Activated CD8-positive, alpha-beta memory T cell treated with anti-CD3 and anti-CD28 coated beads, Interleukin-2, amount 50 U/mL, for 24 hours (primary cell): ENCODE data around the gene CALML3.
"Not testable (repeated sequence)": the region's sequence is repeated elsewhere in the genome, so short reads cannot be mapped to it uniquely, and the experiment has no call there.

Experiments used
- DNase-seq: peaks from one replicate; pipeline ENCODE4 v3.0.0-alpha.2; 2020; ENCODE audit errors: extremely low read depth

CALML3 gene

GRCh38 chr10:5553400-5554170 lies 28.8 kb downstream of the CALML3 start:
- no peak for DNase-seq

GRCh38 chr10:5555021-5555510 lies 30.3 kb downstream of the CALML3 start:
- no peak for DNase-seq

GRCh38 chr10:5555881-5556280 lies 31.1 kb downstream of the CALML3 start:
- DNase-seq = no peak

- no peak for DNase-seq
These were observed 31.8 kb downstream of the CALML3 start for GRCh38 chr10:5556576-5556975.

GRCh38 chr10:5557040-5557721 lies 32.4 kb downstream of the CALML3 start:
- no peak for DNase-seq

- no peak for DNase-seq
These were observed 33.3 kb downstream of the CALML3 start for GRCh38 chr10:5557799-5558771.

GRCh38 chr10:5559022-5559421 lies 34.3 kb downstream of the CALML3 start:
- DNase-seq = not testable (repeated sequence)

GRCh38 chr10:5559642-5560141 lies 34.9 kb downstream of the CALML3 start:
- DNase-seq = no peak

GRCh38 chr10:5560142-5560816 lies 35.5 kb downstream of the CALML3 start:
- DNase-seq = no peak

- no peak for DNase-seq
These were observed 36.3 kb downstream of the CALML3 start for GRCh38 chr10:5560817-5561703.

- no peak for DNase-seq
These were observed 37.2 kb downstream of the CALML3 start for GRCh38 chr10:5561704-5562645.

GRCh38 chr10:5563321-5563961 lies 38.7 kb downstream of the CALML3 start:
- DNase-seq = no peak

- no peak for DNase-seq
These were observed 39.3 kb downstream of the CALML3 start for GRCh38 chr10:5563991-5564536.

- DNase-seq = no peak
These were observed 39.9 kb downstream of the CALML3 start for GRCh38 chr10:5564537-5565204.

GRCh38 chr10:5565205-5565545 lies 40.4 kb downstream of the CALML3 start:
- DNase-seq = no peak

GRCh38 chr10:5565671-5566581 lies 41.2 kb downstream of the CALML3 start:
- no peak for DNase-seq

- DNase-seq = no peak
These were observed 41.9 kb downstream of the CALML3 start for GRCh38 chr10:5566614-5567013.
